Adrenal gland (tissue), 12 donors: Measurements from ENCODE around the gene NF1. TPM values are rescaled to one million over a fixed set of nuclear protein-coding genes. Genes with fewer than 3 reads are reported as not detected.

Experiments used
- DNase-seq, 7 donors: peaks; one replicate each; pipeline ENCODE4 v3.0.0-alpha.2; 2019 to 2020
- H3K27ac ChIP-seq, 5 donors: fragments of 200-600 bp; sonication (generic) in 4 of 5; 1 replicate in 3 of 5; 2 replicates in 2 of 5; pipeline versions ENCODE4 v1.5.1 to v1.8.0; 2016 to 2020; ENCODE audit warnings: mild to moderate bottlenecking in 1 of 5
- H3K27me3 ChIP-seq: fragments of 200-600 bp; 2 replicates; pipeline ENCODE4 v1.8.0; 2021
- H3K36me3 ChIP-seq, 2 donors: fragments of 200-600 bp; replicated peaks in 1 of 2; 1 replicate in 1 of 2; 2 replicates in 1 of 2; pipeline versions ENCODE4 v1.5.1 to v1.8.0; 2018 to 2022
- H3K4me1 ChIP-seq, 2 donors: fragments of 200-600 bp; replicated peaks in 1 of 2; 1 replicate in 1 of 2; 2 replicates in 1 of 2; pipeline versions ENCODE4 v1.5.1 to v1.8.0; 2018 to 2021
- H3K4me3 ChIP-seq, 4 donors: fragments of 200-600 bp; sonication (generic) in 3 of 4; one replicate each; pipeline ENCODE4 v1.5.1; 2016 to 2018
- H3K9me3 ChIP-seq, 3 donors: fragments of 200-600 bp; sonication (generic) in 1 of 3; replicated peaks in 1 of 3; 1 replicate in 2 of 3; 2 replicates in 1 of 3; pipeline versions ENCODE4 v1.5.1 to v1.8.0; 2016 to 2021
- POLR2A ChIP-seq, 2 donors: fragments of 450-650 bp; IDR thresholded peaks; one replicate each; pipeline ENCODE4 v1.6.1; 2017; ENCODE audit warnings: antibody characterized with exemption in 2 of 2, mild to moderate bottlenecking in 2 of 2, moderate library complexity in 1 of 2
- WGBS, 4 donors: extraction: QIAGEN DNeasy Blood & Tissue Kit in 2 of 4; methylation state at CpG; one replicate each; pipeline versions ENCODE4 v1.1.5 to v1.1.7; 2013 to 2017; 5-methylcytosine and 5-hydroxymethylcytosine counted together
- intact Hi-C, 2 donors: fragments of 100-400 bp; cut with DNase I; formaldehyde crosslinking; loops; one replicate each; pipeline versions ENCODE4 v1.14.1 to v1.15.0; 2022 to 2023
- polyA plus RNA-seq, 3 donors: library from polyadenylated mRNA; stranded (reverse); fragments of 200-250 nt in 2 of 3; fragments of 350-450 nt in 1 of 3; fragmentation: Illumina TruSeq in 1 of 3; extraction: RNeasy Lipid Tissue Mini Kit (QIAGEN cat#74804) in 1 of 3; gene quantifications; one replicate each; pipeline ENCODE4 v1.2.3, GENCODE V29; 2013 to 2014
- total RNA-seq, 9 donors: library from RNA; depleted of rRNA in 4 of 9; stranded (reverse); fragments of >200 nt in 4 of 9; fragments of 120-200 nt in 1 of 9; fragmentation: NEBNext Ultra II Directional in 1 of 9; extraction: Animal tissue kit (Norgen Biotek cat#: 25700) in 1 of 9; gene quantifications; one replicate each; pipeline versions ENCODE4 v1.1.0 to v1.2.4, GENCODE V29; 2013 to 2023
- TF ChIP-seq, protein P1 (sequence below), 6 experiments: fragments of 450-650 bp in 4 of 6; fragments of 200-600 bp in 2 of 6; sonication (generic) in 1 of 6; IDR thresholded peaks; 1 replicate in 5 of 6; 2 replicates in 1 of 6; pipeline versions ENCODE4 v1.5.1 to v1.8.0; 2016 to 2021; ENCODE audit warnings: antibody characterized with exemption in 6 of 6, mild to moderate bottlenecking in 2 of 6, moderate library complexity in 1 of 6
- donor health status: healthy with polysubstance abuse.
- donor health status: Bipolar disorder and iron deficiency.
- donor health status: DM: yes; HTN: yes; CAD: no.
- donor health status: DM: no; HTN: no; CAD: no.
- donor health status: DM: no; HTN: no; CAD: no.
- donor health status: DM: yes; HTN: yes; CAD: no.

NF1 gene
- total and polyA plus RNA-seq, 12 donors: 8.8 to 91.3 (median 53.5) TPM

DNA sequence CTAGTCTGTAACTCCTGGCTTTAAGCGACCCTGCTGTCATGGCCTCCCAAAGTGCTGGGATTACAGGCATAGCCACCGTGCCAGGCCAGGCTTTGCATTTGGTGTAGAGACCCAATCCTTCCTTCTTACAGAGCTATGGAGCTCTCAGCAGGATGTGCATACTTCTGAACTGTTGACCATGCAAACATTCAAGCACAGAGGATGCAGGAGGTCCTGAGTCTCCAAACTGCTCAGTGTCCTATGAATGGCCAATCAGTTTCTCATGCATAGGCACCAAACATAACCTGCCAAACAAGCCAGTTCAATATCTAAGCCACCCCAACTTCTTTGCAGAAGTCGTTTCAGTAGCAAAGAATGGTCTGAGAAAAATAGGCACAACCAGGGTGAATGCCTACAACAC lies 40.0 kb upstream of the NF1 start:
- H3K4me3 ChIP-seq: no peak overlapping the region
- TF ChIP-seq, protein P1, sequence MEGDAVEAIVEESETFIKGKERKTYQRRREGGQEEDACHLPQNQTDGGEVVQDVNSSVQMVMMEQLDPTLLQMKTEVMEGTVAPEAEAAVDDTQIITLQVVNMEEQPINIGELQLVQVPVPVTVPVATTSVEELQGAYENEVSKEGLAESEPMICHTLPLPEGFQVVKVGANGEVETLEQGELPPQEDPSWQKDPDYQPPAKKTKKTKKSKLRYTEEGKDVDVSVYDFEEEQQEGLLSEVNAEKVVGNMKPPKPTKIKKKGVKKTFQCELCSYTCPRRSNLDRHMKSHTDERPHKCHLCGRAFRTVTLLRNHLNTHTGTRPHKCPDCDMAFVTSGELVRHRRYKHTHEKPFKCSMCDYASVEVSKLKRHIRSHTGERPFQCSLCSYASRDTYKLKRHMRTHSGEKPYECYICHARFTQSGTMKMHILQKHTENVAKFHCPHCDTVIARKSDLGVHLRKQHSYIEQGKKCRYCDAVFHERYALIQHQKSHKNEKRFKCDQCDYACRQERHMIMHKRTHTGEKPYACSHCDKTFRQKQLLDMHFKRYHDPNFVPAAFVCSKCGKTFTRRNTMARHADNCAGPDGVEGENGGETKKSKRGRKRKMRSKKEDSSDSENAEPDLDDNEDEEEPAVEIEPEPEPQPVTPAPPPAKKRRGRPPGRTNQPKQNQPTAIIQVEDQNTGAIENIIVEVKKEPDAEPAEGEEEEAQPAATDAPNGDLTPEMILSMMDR (IDR thresholded peaks at IDR 0.05): no peak
- TF ChIP-seq POLR2A (IDR thresholded peaks at IDR 0.05): no peak
- DNase-seq: no peak
- H3K27me3 ChIP-seq: no peaks in the 10 kb centered on the region
- no peak overlapping the region for H3K27ac ChIP-seq
- no peaks in the 10 kb centered on the region for H3K9me3 ChIP-seq
- 78 to 91% (median 85%) methylated on average over 3 of the region's 3 CpGs for WGBS, 4 donors
- intact Hi-C loops: no loop called here
- no peaks in the 10 kb centered on the region for H3K36me3 ChIP-seq
- H3K4me1 ChIP-seq: peaks cover 0 to 5% of the 10 kb centered on the region in 2 donors

DNA sequence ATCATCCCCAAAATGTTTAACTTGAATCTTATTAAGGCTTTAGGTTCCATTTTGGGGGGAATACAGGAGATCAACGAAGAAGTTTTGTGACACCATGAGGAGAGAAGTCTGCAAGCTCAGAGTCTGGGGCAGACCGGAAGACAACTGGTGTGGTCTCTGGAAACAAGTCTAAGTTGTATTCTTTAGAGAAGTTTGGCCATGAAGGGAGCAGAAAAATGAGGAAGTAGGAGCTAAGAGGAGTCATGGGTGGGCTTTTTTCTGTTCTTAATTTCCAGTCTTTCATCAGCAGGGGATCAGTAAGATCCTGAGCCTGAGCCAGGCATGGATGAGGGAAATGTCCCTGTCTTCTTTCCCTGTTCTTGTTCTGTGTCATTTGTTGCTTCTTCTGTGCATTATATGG lies 35.8 kb upstream of the NF1 start:
- H3K27ac ChIP-seq: no peak overlapping the region
- peaks cover 11 to 14% of the 10 kb centered on the region in 2 donors for H3K4me1 ChIP-seq
- H3K36me3 ChIP-seq: no peaks in the 10 kb centered on the region
- no peaks in the 10 kb centered on the region for H3K9me3 ChIP-seq
- 63 to 81% (median 80%) methylated on average over 2 of the region's 2 CpGs for WGBS, 4 donors
- intact Hi-C loops: no loop called here
- H3K27me3 ChIP-seq: no peaks in the 10 kb centered on the region
- TF ChIP-seq, protein P1 (IDR thresholded peaks at IDR 0.05): no peak
- no peak for TF ChIP-seq POLR2A (IDR thresholded peaks at IDR 0.05)
- no peak overlapping the region for H3K4me3 ChIP-seq
- DNase-seq: no peak

DNA sequence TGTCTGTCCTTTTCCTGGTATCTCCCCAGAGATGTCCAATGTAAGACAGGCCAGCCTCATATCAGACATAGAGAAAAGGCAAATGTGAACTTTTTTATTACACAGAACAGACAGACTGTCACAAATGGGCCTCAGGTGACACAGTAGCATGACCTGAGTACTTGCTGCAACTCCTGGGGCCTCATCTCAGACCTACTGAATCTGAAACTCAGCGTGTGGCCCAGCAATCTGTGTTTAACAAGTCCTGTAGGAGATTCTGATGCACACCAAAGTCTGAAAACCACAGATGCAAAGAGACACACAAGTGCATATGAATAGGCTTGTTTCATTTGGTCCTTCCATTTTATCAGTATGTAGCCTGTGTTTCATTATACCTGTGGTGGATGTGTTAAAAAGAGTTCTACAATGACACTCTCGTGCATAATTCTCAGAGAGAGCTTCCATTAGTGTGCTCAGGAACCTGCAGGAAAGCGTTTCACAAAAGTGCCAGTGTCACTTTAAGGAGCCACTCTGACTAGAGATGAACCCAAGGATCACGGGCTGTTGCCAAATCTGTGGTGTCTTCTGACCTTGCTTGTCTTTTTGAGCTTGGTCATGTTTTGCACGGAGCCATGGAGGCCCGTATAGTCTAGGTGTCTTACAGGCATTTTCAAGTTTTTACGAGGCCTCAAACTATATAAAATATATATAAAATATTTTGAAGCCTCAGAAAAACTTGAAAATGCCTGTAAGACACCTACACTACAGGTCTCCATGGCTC lies 33.8 kb upstream of the NF1 start:
- intact Hi-C loops: no loop called here
- Histone ChIP-seq H3K36me3 (no peaks in the 10 kb centered on the region), H3K9me3 (no peaks in the 10 kb centered on the region), H3K4me1 (peaks cover 11 to 14% of the 10 kb centered on the region in 2 donors), H3K27ac (peak overlapping the region in 1 of 5 donors; percentile 43), H3K4me3 (no peak overlapping the region), H3K27me3 (no peaks in the 10 kb centered on the region)
- TF ChIP-seq, protein P1 (IDR thresholded peaks at IDR 0.05): no peak
- no peak for TF ChIP-seq POLR2A (IDR thresholded peaks at IDR 0.05)
- peak; percentile 68 to 90 (median 77) for DNase-seq
- 42 to 57% (median 54%) methylated on average over 7 of the region's 7 CpGs for WGBS, 4 donors

DNA sequence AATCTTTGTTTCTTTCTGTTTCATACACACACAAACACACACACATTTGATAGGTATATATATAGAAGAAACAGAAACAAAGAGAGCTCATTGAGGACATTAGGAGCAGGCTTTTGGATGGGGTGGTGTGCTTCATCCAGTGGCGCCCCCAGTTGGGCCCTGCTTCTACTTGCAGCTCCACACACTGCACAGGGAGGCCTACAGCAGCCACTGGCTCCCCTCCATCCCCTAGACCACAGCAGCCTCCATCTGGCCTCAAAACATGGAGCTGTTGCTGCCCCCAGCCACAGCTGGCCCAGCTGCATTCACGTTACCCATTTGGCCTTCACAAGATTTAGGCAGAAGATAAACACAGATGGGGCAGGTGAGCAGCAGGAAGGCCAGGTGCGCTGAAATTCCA lies 33.1 kb upstream of the NF1 start:
- H3K4me1 ChIP-seq: peaks cover 11 to 14% of the 10 kb centered on the region in 2 donors
- intact Hi-C loops: no loop called here

More for the DNA sequence above, 33.1 kb upstream of the NF1 start:
- WGBS, 4 donors: 67 to 74% (median 72%) methylated on average over 2 to 3 of the region's 3 CpGs
- Histone ChIP-seq H3K4me3 (no peak overlapping the region), H3K27ac (peak overlapping the region in 1 of 5 donors; percentile 43), H3K36me3 (no peaks in the 10 kb centered on the region), H3K9me3 (no peaks in the 10 kb centered on the region), H3K27me3 (no peaks in the 10 kb centered on the region)
- DNase-seq: no peak
- TF ChIP-seq POLR2A (IDR thresholded peaks at IDR 0.05): no peak
- TF ChIP-seq, protein P1 (IDR thresholded peaks at IDR 0.05): no peak
